K562 (cell line): ENCODE data around the gene BLOC1S3. TPM values are rescaled to one million over a fixed set of nuclear protein-coding genes. Genes with fewer than 3 reads are reported as not detected.

Source experiments
- ATAC-seq: fragments of 200-7000 bp; cut with Tn5 transposase; 3 replicates; pipeline ENCODE4 v1.9.1; 2020; ENCODE audit warnings: moderate library complexity
- BruUV-seq: library from RNA; stranded (reverse); fragments of 400-500 nt; replicated peaks from 2 replicates; lab custom pipeline; 2021; lab: Mats Ljungman, UMichigan
- CTCF ChIA-PET: fragments of 300-600 bp; formaldehyde crosslinking; extraction: SDS; loops from one replicate; lab custom pipeline; 2021; ENCODE audit warnings: low intra/inter-chr PET ratio; lab: Yijun Ruan, JAX
- POLR2A ChIA-PET: fragments of 300-600, 350-650 bp; sonication (Branson Sonifier 250); formaldehyde crosslinking; extraction: SDS; loops from one replicate; lab custom pipeline; 2021; ENCODE audit warnings: antibody characterized with exemption, inconsistent platforms; lab: Yijun Ruan, JAX
- DNase-seq, 4 experiments: peaks; one replicate each; pipeline versions ENCODE4 v3.0.0 to v3.0.0-alpha.2; 2011 to 2018; ENCODE audit warnings: low spot score in 3 of 4, mixed read lengths in 3 of 4; ENCODE audit errors: extremely low read depth in 1 of 4
- FAIRE-seq: peaks from 2 replicates; lab custom pipeline; 2011; peaks lifted over from hg19 to GRCh38; lab: Jason Lieb, UNC
- H2AFZ ChIP-seq: 2 replicates; pipeline ENCODE4 v1.6.0; 2011; ENCODE audit warnings: low read depth, low read length, control low read depth, inconsistent platforms
- H3K27ac ChIP-seq: fragments of 200-600 bp; 3 replicates; pipeline ENCODE4 v1.8.0; 2011; ENCODE audit warnings: low read depth, mild to moderate bottlenecking, control low read depth, inconsistent platforms, low read length, moderate library complexity, mixed read lengths; ENCODE audit errors: extremely low read depth
- H3K27me3 ChIP-seq, 2 experiments: fragments of 300-600 bp in 1 of 2; 2 replicates in 1 of 2; 3 replicates in 1 of 2; pipeline versions ENCODE4 v1.6.0 to v1.8.0; 2011; ENCODE audit warnings: inconsistent platforms in 2 of 2, low read length in 2 of 2, mild to moderate bottlenecking in 1 of 2, mixed read lengths in 1 of 2, moderate library complexity in 1 of 2; ENCODE audit not compliant: control insufficient read depth in 2 of 2, insufficient read depth in 2 of 2
- H3K36me3 ChIP-seq: fragments of 300-600 bp; 3 replicates; pipeline ENCODE4 v1.8.0; 2011; ENCODE audit warnings: mild to moderate bottlenecking, low read length, inconsistent platforms; ENCODE audit not compliant: control insufficient read depth, insufficient read depth
- H3K4me1 ChIP-seq, 2 experiments: fragments of 200-600 bp in 1 of 2; replicated peaks in 1 of 2; 2 replicates in 1 of 2; 3 replicates in 1 of 2; pipeline versions ENCODE4 v1.5.1 to v1.8.0; 2011; ENCODE audit warnings: inconsistent platforms in 2 of 2, low read length in 2 of 2, mild to moderate bottlenecking in 1 of 2, mixed read lengths in 1 of 2, moderate library complexity in 1 of 2; ENCODE audit not compliant: control insufficient read depth in 2 of 2, insufficient read depth in 2 of 2
- H3K4me2 ChIP-seq: 2 replicates; pipeline ENCODE4 v1.6.1; 2011; ENCODE audit warnings: low read length, control low read depth, inconsistent platforms, mixed read lengths; ENCODE audit not compliant: insufficient read depth
- H3K4me3 ChIP-seq: fragments of 200-600 bp; sonication (generic), shearing (Covaris generic); 2 replicates; pipeline ENCODE4 v1.5.1; 2016; ENCODE audit warnings: control low read depth, inconsistent platforms
- H3K79me2 ChIP-seq: fragments of 200-600 bp; 3 replicates; pipeline ENCODE4 v1.8.0; 2011; ENCODE audit warnings: low read length, inconsistent platforms; ENCODE audit not compliant: control insufficient read depth, insufficient read depth
- H3K9ac ChIP-seq, 2 experiments: 2 replicates each; pipeline versions ENCODE4 v1.6.0 to v1.6.1; 2011; ENCODE audit warnings: low read depth in 2 of 2, low read length in 2 of 2, control low read depth in 1 of 2, inconsistent platforms in 1 of 2, mild to moderate bottlenecking in 1 of 2, mixed read lengths in 1 of 2; ENCODE audit not compliant: insufficient read depth in 1 of 2
- H3K9me1 ChIP-seq: one replicate; pipeline ENCODE4 v1.6.0; 2011; ENCODE audit warnings: inconsistent platforms, mild to moderate bottlenecking, low read length, moderate library complexity; ENCODE audit not compliant: control insufficient read depth, insufficient read depth
- H3K9me3 ChIP-seq: replicated peaks from 2 replicates; pipeline ENCODE4 v1.5.1; 2011; ENCODE audit warnings: low read depth, low read length, inconsistent platforms; ENCODE audit not compliant: control insufficient read depth, insufficient read depth
- H4K20me1 ChIP-seq: replicated peaks from 2 replicates; pipeline ENCODE4 v1.6.1; 2011; ENCODE audit warnings: low read length, inconsistent platforms, mixed read lengths; ENCODE audit not compliant: control insufficient read depth, insufficient read depth
- CHD1 ChIP-seq: fragments of 200-600 bp; sonication (generic); IDR thresholded peaks from one replicate; pipeline ENCODE4 v1.6.1; 2012; ENCODE audit warnings: mild to moderate bottlenecking, moderate library complexity, low read length, inconsistent platforms
- ETS2 ChIP-seq: IDR thresholded peaks from 2 replicates; pipeline ENCODE4 v1.6.1; 2016; ENCODE audit warnings: borderline replicate concordance, missing genetic modification characterization, mild to moderate bottlenecking, moderate library complexity, missing compliant biosample characterization; ENCODE audit not compliant: poor library complexity, severe bottlenecking
- FOXM1 ChIP-seq, 2 experiments: fragments of 450-650 bp in 1 of 2; sonication (generic) in 1 of 2; formaldehyde crosslinking in 1 of 2; IDR thresholded peaks; 2 replicates each; pipeline versions ENCODE4 v1.6.1 to v1.9.0; 2017 to 2022; ENCODE audit warnings: low read depth in 2 of 2, mild to moderate bottlenecking in 2 of 2, missing genetic modification reagents in 1 of 2, moderate library complexity in 1 of 2
- KDM4B ChIP-seq, 2 experiments: fragments of 450-650 bp in 1 of 2; sonication (generic) in 1 of 2; IDR thresholded peaks; 2 replicates each; pipeline ENCODE4 v1.6.1; 2016 to 2017; ENCODE audit warnings: borderline replicate concordance in 2 of 2, antibody characterized with exemption in 1 of 2, low read depth in 1 of 2, mild to moderate bottlenecking in 1 of 2
- KLF10 ChIP-seq: fragments of 250-450 bp; sonication (Bioruptor Pico); IDR thresholded peaks from 2 replicates; pipeline ENCODE4 v1.6.1; 2021; ENCODE audit warnings: matching md5 sums
- PTRF ChIP-seq: fragments of 450-650 bp; IDR thresholded peaks from 2 replicates; pipeline ENCODE4 v1.6.1; 2016; ENCODE audit warnings: mild to moderate bottlenecking, missing genetic modification characterization, missing compliant biosample characterization
- SRSF9 ChIP-seq: fragments of 200-400 bp; formaldehyde crosslinking; IDR thresholded peaks from 2 replicates; pipeline ENCODE4 v1.6.1; 2017; ENCODE audit warnings: low read depth, low read length, borderline replicate concordance
- STAT5B ChIP-seq: fragments of 250-450 bp; sonication (Bioruptor Pico); IDR thresholded peaks from 2 replicates; pipeline ENCODE4 v1.8.0; 2021; ENCODE audit warnings: mild to moderate bottlenecking, inconsistent platforms
- STAT6 ChIP-seq: sonication (generic); formaldehyde crosslinking; IDR thresholded peaks from 2 replicates; pipeline ENCODE4 v1.8.1; 2023; ENCODE audit warnings: mild to moderate bottlenecking, missing genetic modification reagents
- TFAM ChIP-seq: fragments of 250-450 bp; sonication (Bioruptor Pico); conservative IDR thresholded peaks from 2 replicates; pipeline ENCODE4 v1.5.0; 2021; ENCODE audit warnings: mild to moderate bottlenecking, moderate library complexity
- ZNF217 ChIP-seq: sonication (generic); formaldehyde crosslinking; IDR thresholded peaks from 2 replicates; pipeline ENCODE4 v1.8.0; 2022; ENCODE audit warnings: mild to moderate bottlenecking, missing genetic modification reagents
- ZNF239 ChIP-seq: fragments of 250-450 bp; sonication (Bioruptor Pico); IDR thresholded peaks from 2 replicates; pipeline ENCODE4 v1.4.0; 2020; ENCODE audit warnings: mild to moderate bottlenecking
- ZNF778 ChIP-seq: fragments of 450-650 bp; formaldehyde crosslinking; IDR thresholded peaks from 2 replicates; pipeline ENCODE4 v1.4.0; 2020; ENCODE audit warnings: mild to moderate bottlenecking, moderate library complexity
- whole genome bisulfite sequencing: fragments of 100-300 bp; shearing (Covaris generic); methylation state at CpG from one replicate; pipeline ENCODE4 v1.1.6; 2016; ENCODE audit warnings: low coverage, mixed read lengths; ENCODE audit not compliant: insufficient coverage; ENCODE audit errors: missing lambda C conversion rate; 5-methylcytosine and 5-hydroxymethylcytosine counted together
- in situ Hi-C: fragments of 300-500 bp; cut with MboI; formaldehyde crosslinking; loops from 4 replicates; pipeline ENCODE4 v1.15.0; 2018; ENCODE audit warnings: inconsistent platforms, mixed read lengths
- intact Hi-C: fragments of 100-400 bp; cut with micrococcal nuclease; formaldehyde crosslinking; loops from 2 replicates; pipeline ENCODE4 v1.14.2; 2022
- polyA plus RNA-seq, 8 experiments: library from polyadenylated mRNA; depleted of rRNA in 4 of 8; stranded (reverse) in 5 of 8; unstranded in 3 of 8; fragments of >200 nt; fragmentation: Nextera tagmentation in 2 of 8; fragmentation: Illumina TruSeq in 1 of 8; extraction: Ambion mirVana in 2 of 8; extraction: Trizol in 1 of 8; gene quantifications; 2 replicates each; pipeline versions ENCODE4 v1.2.1 to v1.2.3, GENCODE V29; 2011 to 2014; ENCODE audit warnings: inconsistent platforms in 1 of 8, missing spikeins in 1 of 8
- total RNA-seq, 7 experiments: library from RNA; depleted of rRNA in 6 of 7; stranded (reverse); fragments of >200 nt in 6 of 7; fragmentation: Illumina TruSeq in 2 of 7; extraction: Trizol in 2 of 7; gene quantifications; 2 replicates each; pipeline versions ENCODE4 v1.2.1 to v1.2.3, GENCODE V29; 2011 to 2021; ENCODE audit warnings: low replicate concordance in 1 of 7
- TF ChIP-seq, protein P1 (sequence below): fragments of 450-650 bp; IDR thresholded peaks from 2 replicates; pipeline ENCODE4 v1.6.1; 2016

The BLOC1S3 gene
- total and polyA plus RNA-seq, 9 of the 15 experiments (the other 6 are each of a cell fraction or from before 2014, with no cell fraction given), result 3.9 to 20.2 (median 10.4) TPM

GRCh38 chr19:45177817-45178261 lies 745 bp upstream of the BLOC1S3 start, which contains the start of gene TRAPPC6A (continued):
- no peak for TF ChIP-seq TFAM (CRISPR knock-in tag)

GRCh38 chr19:45179072-45179891 lies 698 bp downstream of the BLOC1S3 start:
- Histone ChIP-seq H2AFZ (peak overlapping the region; percentile 94), H3K36me3 (peaks cover 13% of the 10 kb centered on the region; the same call in 2 of the 3 replicates), H3K79me2 (peaks cover 42% of the 10 kb centered on the region), H3K9me3 (no peaks in the 10 kb centered on the region), H3K4me2 (peak overlapping the region; percentile 93), H3K9me1 (no peaks in the 10 kb centered on the region), H3K27ac (peak overlapping the region; percentile 74), H3K9ac (peak overlapping the region; percentile 80 to 99), H3K27me3 (no peaks in the 10 kb centered on the region), H4K20me1 (no peaks in the 10 kb centered on the region), H3K4me3 (peak overlapping the region; percentile 72), H3K4me1 (peaks cover 14 to 42% of the 10 kb centered on the region in 2 experiments)
- intact Hi-C loops (no loop called here), in situ Hi-C loops (no loop called here)
- peak; percentile 70 to 84 (median 74) for DNase-seq
- POLR2A ChIA-PET, result interaction anchor here (0.7 to 2.3 kb wide), 9 partner anchors 12 to 1560 kb away, joined by 3 to 12 read pairs (median 4); partner anchors contain the start of genes APOE and EXOC3L2
- BruUV-seq, result TSS peak; percentile 74
- under 1% methylated on average over 68 of the region's 97 CpGs for WGBS
- CTCF ChIA-PET, result interaction anchor here (0.7 kb wide), 1 partner anchor 100 kb away, joined by 3 read pairs; no protein-coding TSS in a partner anchor
- no peak for FAIRE-seq
- ATAC-seq, result peak; percentile 42
- peak; percentile 27; the same call in 1 of the 2 replicates for TF ChIP-seq STAT6 (CRISPR knock-in tag)
- TF ChIP-seq ZNF778, result no peak
- no peak for TF ChIP-seq ETS2 (tag)
- TF ChIP-seq PTRF (tag), result no peak
- TF ChIP-seq SRSF9, result no peak
- peak; percentile 79 for TF ChIP-seq CHD1
- TF ChIP-seq, protein P1, sequence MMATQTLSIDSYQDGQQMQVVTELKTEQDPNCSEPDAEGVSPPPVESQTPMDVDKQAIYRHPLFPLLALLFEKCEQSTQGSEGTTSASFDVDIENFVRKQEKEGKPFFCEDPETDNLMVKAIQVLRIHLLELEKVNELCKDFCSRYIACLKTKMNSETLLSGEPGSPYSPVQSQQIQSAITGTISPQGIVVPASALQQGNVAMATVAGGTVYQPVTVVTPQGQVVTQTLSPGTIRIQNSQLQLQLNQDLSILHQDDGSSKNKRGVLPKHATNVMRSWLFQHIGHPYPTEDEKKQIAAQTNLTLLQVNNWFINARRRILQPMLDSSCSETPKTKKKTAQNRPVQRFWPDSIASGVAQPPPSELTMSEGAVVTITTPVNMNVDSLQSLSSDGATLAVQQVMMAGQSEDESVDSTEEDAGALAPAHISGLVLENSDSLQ, result no peak
- TF ChIP-seq KDM4B (IDR thresholded peaks at IDR 0.05; ENCODE audit: borderline replicate concordance in 2 of 2, low read depth in 1 of 2), result no peak
- TF ChIP-seq FOXM1 (IDR thresholded peaks at IDR 0.05; ENCODE audit: low read depth), result no peak
- no peak for TF ChIP-seq FOXM1 (CRISPR knock-in tag; IDR thresholded peaks at IDR 0.05; ENCODE audit: low read depth)
- no peak for TF ChIP-seq STAT5B (CRISPR knock-in tag)
- no peak for TF ChIP-seq ZNF217 (CRISPR knock-in tag)
- TF ChIP-seq ZNF239 (CRISPR knock-in tag), result no peak
- no peak for TF ChIP-seq KLF10
